Smooth muscle cell (in vitro differentiated cells): Measurements from ENCODE around the gene AUP1. TPM values are rescaled to one million over a fixed set of nuclear protein-coding genes. Genes with fewer than 3 reads are reported as not detected.

Experiments used
- DNase-seq: peaks from one replicate; lab custom pipeline; 2025; ENCODE audit not compliant: unreplicated experiment; lab: John Stamatoyannopoulos, UW
- H2AFZ ChIP-seq: fragments of 200-600 bp; sonication (generic); 2 replicates; pipeline ENCODE4 v1.6.0; 2016; ENCODE audit warnings: antibody characterized with exemption, low read depth, mild to moderate bottlenecking
- H3F3A ChIP-seq: fragments of 200-600 bp; sonication (generic); 2 replicates; pipeline ENCODE4 v1.6.0; 2017; ENCODE audit warnings: antibody characterized with exemption, low read depth
- H3K27ac ChIP-seq: fragments of 200-600 bp; sonication (generic); 2 replicates; pipeline ENCODE4 v1.5.1; 2016; ENCODE audit warnings: low read depth, mild to moderate bottlenecking
- H3K27me3 ChIP-seq: fragments of 200-600 bp; sonication (generic); 2 replicates; pipeline ENCODE4 v1.6.1; 2016; ENCODE audit warnings: low read depth, mild to moderate bottlenecking
- H3K36me3 ChIP-seq: fragments of 200-600 bp; sonication (generic); 2 replicates; pipeline ENCODE4 v1.5.1; 2016; ENCODE audit warnings: low read depth
- H3K4me1 ChIP-seq: fragments of 200-600 bp; sonication (generic); 2 replicates; pipeline ENCODE4 v1.5.1; 2016; ENCODE audit warnings: low read depth
- H3K4me2 ChIP-seq: fragments of 200-600 bp; sonication (generic); 2 replicates; pipeline ENCODE4 v1.6.0; 2016; ENCODE audit warnings: mild to moderate bottlenecking
- H3K4me3 ChIP-seq: fragments of 200-600 bp; sonication (generic); 2 replicates; pipeline ENCODE4 v1.5.1; 2016; ENCODE audit warnings: mild to moderate bottlenecking
- H3K79me2 ChIP-seq: fragments of 200-600 bp; sonication (generic); 2 replicates; pipeline ENCODE4 v1.6.0; 2016; ENCODE audit warnings: low read depth, mild to moderate bottlenecking
- H3K9ac ChIP-seq: fragments of 200-600 bp; sonication (generic); 2 replicates; pipeline ENCODE4 v1.6.0; 2016; ENCODE audit warnings: low read depth
- H3K9me3 ChIP-seq: fragments of 200-600 bp; sonication (generic); replicated peaks from 2 replicates; pipeline ENCODE4 v1.5.1; 2016; ENCODE audit warnings: low read depth
- H4K20me1 ChIP-seq: fragments of 200-600 bp; sonication (generic); 2 replicates; pipeline ENCODE4 v1.6.0; 2016; ENCODE audit warnings: low read depth
- WGBS: methylation state at CpG from one replicate; pipeline ENCODE4 v1.1.7; 2016; ENCODE audit warnings: low lambda C conversion rate; 5-methylcytosine and 5-hydroxymethylcytosine counted together
- polyA plus RNA-seq: library from polyadenylated mRNA; unstranded; fragments of >200 nt; fragmentation: Nextera tagmentation; extraction: Ambion mirVana; gene quantifications from 2 replicates; pipeline ENCODE4 v1.2.1, GENCODE V29; 2016
- total RNA-seq: library from RNA; depleted of rRNA; stranded (reverse); fragments of >200 nt; gene quantifications from 2 replicates; pipeline ENCODE4 v1.2.3, GENCODE V29; 2014
- TF ChIP-seq, protein P1 (sequence below): fragments of 200-600 bp; sonication (generic); IDR thresholded peaks from 2 replicates; pipeline ENCODE4 v1.5.1; 2017; ENCODE audit warnings: borderline replicate concordance, mild to moderate bottlenecking, antibody characterized with exemption; ENCODE audit not compliant: insufficient read depth, poor library complexity, severe bottlenecking

AUP1 gene
- total and polyA plus RNA-seq, 2 experiments from 2014 or later, result 104 to 138 TPM

DNA sequence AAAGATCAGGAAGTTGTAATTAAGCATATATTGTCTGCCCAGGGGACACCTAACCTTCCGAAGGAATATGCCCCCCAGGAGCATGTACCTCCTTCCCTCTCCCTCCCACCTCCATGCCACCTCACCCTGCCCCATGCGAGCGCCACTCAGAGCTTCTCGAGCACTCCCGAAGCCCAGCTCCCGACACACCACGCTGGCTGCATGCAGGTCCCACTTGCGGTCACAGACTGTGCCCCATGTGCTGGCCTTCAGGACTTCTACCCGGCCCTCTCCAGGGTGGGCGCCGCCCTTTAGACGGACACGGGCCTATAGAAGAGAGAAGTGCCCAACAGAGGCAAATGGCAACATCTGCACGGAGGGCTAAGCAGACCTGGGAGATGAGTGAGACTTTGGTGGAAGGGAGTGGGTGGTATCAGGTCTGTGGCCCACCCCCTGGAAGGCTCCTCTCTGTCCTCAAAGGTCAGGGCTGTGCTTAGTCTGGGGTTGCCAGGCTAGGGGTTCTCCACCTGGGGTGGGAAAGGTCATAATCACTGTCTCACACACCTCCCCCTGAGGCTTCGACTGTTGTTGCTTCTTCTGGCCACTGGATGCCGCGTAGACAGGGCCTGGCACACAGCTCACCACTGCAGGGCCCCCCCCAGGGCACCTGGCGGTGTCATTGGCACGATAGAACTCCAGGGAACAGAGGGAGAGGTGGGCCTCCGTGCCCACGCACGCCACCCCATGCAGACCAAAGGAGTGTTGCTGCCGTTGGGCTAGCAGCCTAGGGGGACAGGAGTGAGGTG lies 6.9 kb upstream of the AUP1 start:
- 92% methylated on average over 22 of the region's 23 CpGs for WGBS
- no peaks in the 10 kb centered on the region for H3K9me3 ChIP-seq
- peaks cover 21% of the 10 kb centered on the region for H3F3A ChIP-seq
- H3K36me3 ChIP-seq, result no peaks in the 10 kb centered on the region
- H4K20me1 ChIP-seq, result no peaks in the 10 kb centered on the region
- H3K9ac ChIP-seq, result no peak overlapping the region
- H2AFZ ChIP-seq, result no peak overlapping the region
- H3K27me3 ChIP-seq, result no peaks in the 10 kb centered on the region
- no peaks in the 10 kb centered on the region for H3K4me1 ChIP-seq
- H3K4me2 ChIP-seq, result no peak overlapping the region
- no peak overlapping the region for H3K4me3 ChIP-seq
- no peaks in the 10 kb centered on the region for H3K79me2 ChIP-seq
- no peak for DNase-seq
- TF ChIP-seq, protein P1, sequence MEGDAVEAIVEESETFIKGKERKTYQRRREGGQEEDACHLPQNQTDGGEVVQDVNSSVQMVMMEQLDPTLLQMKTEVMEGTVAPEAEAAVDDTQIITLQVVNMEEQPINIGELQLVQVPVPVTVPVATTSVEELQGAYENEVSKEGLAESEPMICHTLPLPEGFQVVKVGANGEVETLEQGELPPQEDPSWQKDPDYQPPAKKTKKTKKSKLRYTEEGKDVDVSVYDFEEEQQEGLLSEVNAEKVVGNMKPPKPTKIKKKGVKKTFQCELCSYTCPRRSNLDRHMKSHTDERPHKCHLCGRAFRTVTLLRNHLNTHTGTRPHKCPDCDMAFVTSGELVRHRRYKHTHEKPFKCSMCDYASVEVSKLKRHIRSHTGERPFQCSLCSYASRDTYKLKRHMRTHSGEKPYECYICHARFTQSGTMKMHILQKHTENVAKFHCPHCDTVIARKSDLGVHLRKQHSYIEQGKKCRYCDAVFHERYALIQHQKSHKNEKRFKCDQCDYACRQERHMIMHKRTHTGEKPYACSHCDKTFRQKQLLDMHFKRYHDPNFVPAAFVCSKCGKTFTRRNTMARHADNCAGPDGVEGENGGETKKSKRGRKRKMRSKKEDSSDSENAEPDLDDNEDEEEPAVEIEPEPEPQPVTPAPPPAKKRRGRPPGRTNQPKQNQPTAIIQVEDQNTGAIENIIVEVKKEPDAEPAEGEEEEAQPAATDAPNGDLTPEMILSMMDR, result no peak
- no peak overlapping the region for H3K27ac ChIP-seq

DNA sequence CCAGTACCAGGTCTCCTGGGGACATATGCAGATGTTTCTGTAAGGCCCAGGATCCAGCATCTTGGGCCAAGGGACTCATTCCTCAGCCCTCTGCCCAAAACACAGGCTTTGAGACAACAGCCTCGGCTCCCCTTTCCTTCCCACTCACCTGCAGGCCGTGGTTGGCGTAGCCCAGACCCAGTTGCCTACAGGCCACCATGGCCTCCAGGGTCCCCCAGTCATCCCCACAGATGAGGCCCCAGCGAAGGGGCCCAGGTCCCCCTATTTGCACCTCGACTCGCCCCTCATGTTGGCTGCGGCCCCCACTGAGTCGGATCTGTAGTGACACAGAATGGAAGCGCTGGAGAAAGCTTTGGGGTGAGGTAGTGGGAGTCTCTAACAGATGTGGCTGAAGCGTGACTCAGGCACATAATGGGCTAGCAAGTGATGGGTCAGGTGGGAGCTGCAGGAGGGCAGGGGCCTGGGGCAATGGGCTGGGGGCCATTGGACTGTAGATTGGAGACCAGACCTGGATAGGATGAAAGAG lies 6.0 kb upstream of the AUP1 start:
- Histone ChIP-seq H3K9ac (no peak overlapping the region), H3K27ac (no peak overlapping the region), H4K20me1 (no peaks in the 10 kb centered on the region), H3K27me3 (no peaks in the 10 kb centered on the region), H3K4me2 (no peak overlapping the region), H3K4me1 (peaks cover 4% of the 10 kb centered on the region), H3K4me3 (no peak overlapping the region), H3K36me3 (no peaks in the 10 kb centered on the region), H3K79me2 (peaks cover 5% of the 10 kb centered on the region), H3K9me3 (no peaks in the 10 kb centered on the region), H3F3A (peaks cover 29% of the 10 kb centered on the region), H2AFZ (no peak overlapping the region)
- TF ChIP-seq, protein P1, result no peak
- no peak for DNase-seq
- WGBS, result 96% methylated on average over 10 of the region's 10 CpGs

DNA sequence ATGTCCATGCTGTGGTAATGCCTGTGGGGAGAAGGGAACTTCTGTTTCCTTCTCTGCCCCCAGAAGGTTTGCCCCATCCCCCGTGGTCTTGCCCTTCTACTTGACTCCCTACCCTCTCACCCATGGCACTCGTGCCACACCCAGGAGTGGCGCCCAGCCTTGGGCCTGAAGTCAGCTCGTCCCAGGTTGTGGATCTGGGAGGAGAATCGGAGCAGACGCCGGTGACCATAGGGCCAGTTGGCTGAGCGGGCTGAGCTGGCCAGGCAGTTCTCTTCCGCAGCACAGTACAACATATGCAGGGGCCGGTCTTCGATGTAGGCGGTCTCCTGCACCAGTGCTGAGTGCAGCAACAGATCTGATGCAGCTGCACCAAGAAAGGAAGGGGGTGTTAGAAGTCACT lies 4.9 kb upstream of the AUP1 start:
- Histone ChIP-seq H2AFZ (no peak overlapping the region), H4K20me1 (no peaks in the 10 kb centered on the region), H3K4me3 (no peak overlapping the region), H3F3A (peaks cover 29% of the 10 kb centered on the region), H3K4me2 (no peak overlapping the region), H3K79me2 (peaks cover 12% of the 10 kb centered on the region), H3K9ac (no peak overlapping the region), H3K36me3 (no peaks in the 10 kb centered on the region), H3K27ac (no peak overlapping the region), H3K4me1 (peaks cover 4% of the 10 kb centered on the region), H3K9me3 (no peaks in the 10 kb centered on the region), H3K27me3 (no peaks in the 10 kb centered on the region)
- 96% methylated on average over 12 of the region's 12 CpGs for WGBS
- TF ChIP-seq, protein P1, result no peak
- DNase-seq, result no peak
